AG08396 (cell line): Measurements from ENCODE around the gene GSTT2.

Experiments used
- DNase-seq: peaks from one replicate; pipeline ENCODE4 v3.0.0; 2012; ENCODE audit warnings: low spot score, mixed read lengths

Gene GSTT2

GRCh38 chr22:24008381-24009226 is 28.7 kb downstream of the GSTT2 start:
- DNase-seq = no peak

- no peak for DNase-seq
Measured at GRCh38 chr22:24009227-24010017, 29.5 kb downstream of the GSTT2 start.

- no peak for DNase-seq
Measured at GRCh38 chr22:24010018-24010391, 30.1 kb downstream of the GSTT2 start.

GRCh38 chr22:24011735-24012068 is 31.8 kb downstream of the GSTT2 start:
- DNase-seq = no peak

GRCh38 chr22:24016156-24016555 is 36.2 kb downstream of the GSTT2 start:
- DNase-seq = no peak

GRCh38 chr22:24021304-24021703 is 41.4 kb downstream of the GSTT2 start:
- no peak for DNase-seq

GRCh38 chr22:24023204-24023789 is 43.4 kb downstream of the GSTT2 start:
- no peak for DNase-seq

GRCh38 chr22:24024354-24024753 is 44.4 kb downstream of the GSTT2 start:
- DNase-seq = no peak

GRCh38 chr22:24025475-24025874 is 45.5 kb downstream of the GSTT2 start:
- DNase-seq = no peak

GRCh38 chr22:24026056-24026455 is 46.1 kb downstream of the GSTT2 start:
- no peak for DNase-seq

GRCh38 chr22:24026733-24027132 is 46.8 kb downstream of the GSTT2 start:
- DNase-seq = no peak

- DNase-seq = no peak
Measured at GRCh38 chr22:24027389-24027975, 47.5 kb downstream of the GSTT2 start.

GRCh38 chr22:24027991-24028390 is 48.1 kb downstream of the GSTT2 start:
- DNase-seq = no peak

- no peak for DNase-seq
Measured at GRCh38 chr22:24028533-24028932, 48.6 kb downstream of the GSTT2 start.

GRCh38 chr22:24029304-24029703 is 49.4 kb downstream of the GSTT2 start:
- DNase-seq = no peak

- DNase-seq = no peak
Measured at GRCh38 chr22:24030186-24030702, 50.3 kb downstream of the GSTT2 start.
